Measurements from ENCODE around the gene FER1L5. TPM values are rescaled to one million over a fixed set of nuclear protein-coding genes. Genes with fewer than 3 reads are reported as not detected.

The FER1L5 gene
- total RNA-seq, 1 experiment from 2014 or later = 1.2 TPM

GRCh38 chr2:96618596-96619283, 23.8 kb upstream of the FER1L5 start:
- no peak overlapping the region for H3K4me3 ChIP-seq (ENCODE audit: low read depth, low read length, poor library complexity, severe bottlenecking)
- intact Hi-C loops (cut with micrococcal nuclease; ENCODE audit: unreplicated experiment) = no loop called here
- CTCF ChIA-PET = no interaction called here
- peaks cover 49% of the 10 kb centered on the region for H3K36me3 ChIP-seq (ENCODE audit: insufficient read depth, low read length, poor library complexity, severe bottlenecking)
- H3K27ac ChIP-seq (ENCODE audit: low read depth, low read length, poor library complexity, severe bottlenecking) = no peak overlapping the region
- no peaks in the 10 kb centered on the region for H3K9me3 ChIP-seq (ENCODE audit: low read depth, low read length, poor library complexity, severe bottlenecking)
- POLR2A ChIA-PET (ENCODE audit: low non-redundant PET) = no interaction called here
- no peaks in the 10 kb centered on the region for H3K27me3 ChIP-seq (replicated peaks; ENCODE audit: insufficient read depth, low read depth, low read length, poor library complexity)
- H3K4me1 ChIP-seq (ENCODE audit: insufficient read depth, low read length, poor library complexity, severe bottlenecking) = no peaks in the 10 kb centered on the region
- BruUV-seq (replicated peaks) = no TSS peak
- TF ChIP-seq CTCF (conservative IDR thresholded peaks at IDR 0.05; ENCODE audit: low read depth, low read length) (no peak), EZH2 (IDR thresholded peaks at IDR 0.05; ENCODE audit: borderline replicate concordance, low read depth, low read length, poor library complexity, severe bottlenecking) (no peak)
- DNase-seq (ENCODE audit: low spot score) = no peak

- Histone ChIP-seq H3K27ac (ENCODE audit: low read depth, low read length, poor library complexity, severe bottlenecking) (no peak overlapping the region), H3K36me3 (ENCODE audit: insufficient read depth, low read length, poor library complexity, severe bottlenecking) (peaks cover 32% of the 10 kb centered on the region), H3K9me3 (ENCODE audit: low read depth, low read length, poor library complexity, severe bottlenecking) (no peaks in the 10 kb centered on the region), H3K4me1 (ENCODE audit: insufficient read depth, low read length, poor library complexity, severe bottlenecking) (peaks cover 15% of the 10 kb centered on the region), H3K4me3 (ENCODE audit: low read depth, low read length, poor library complexity, severe bottlenecking) (no peak overlapping the region), H3K27me3 (replicated peaks; ENCODE audit: insufficient read depth, low read depth, low read length, poor library complexity) (no peaks in the 10 kb centered on the region)
- ChIA-PET CTCF (no interaction called here), POLR2A (ENCODE audit: low non-redundant PET) (no interaction called here)
- DNase-seq (ENCODE audit: low spot score) = no peak
- TF ChIP-seq CTCF (conservative IDR thresholded peaks at IDR 0.05; ENCODE audit: low read depth, low read length) (no peak), EZH2 (IDR thresholded peaks at IDR 0.05; ENCODE audit: borderline replicate concordance, low read depth, low read length, poor library complexity, severe bottlenecking) (no peak)
- intact Hi-C loops (cut with micrococcal nuclease; ENCODE audit: unreplicated experiment) = no loop called here
- no TSS peak for BruUV-seq (replicated peaks)
These were observed 20.0 kb upstream of the FER1L5 start for GRCh38 chr2:96622544-96622943.

- no peaks in the 10 kb centered on the region for H3K9me3 ChIP-seq (ENCODE audit: low read depth, low read length, poor library complexity, severe bottlenecking)
- DNase-seq (ENCODE audit: low spot score) = no peak
- H3K27ac ChIP-seq (ENCODE audit: low read depth, low read length, poor library complexity, severe bottlenecking) = no peak overlapping the region
- POLR2A ChIA-PET (ENCODE audit: low non-redundant PET) = no interaction called here
- intact Hi-C loops (cut with micrococcal nuclease; ENCODE audit: unreplicated experiment) = no loop called here
- no peak overlapping the region for H3K4me3 ChIP-seq (ENCODE audit: low read depth, low read length, poor library complexity, severe bottlenecking)
- H3K4me1 ChIP-seq (ENCODE audit: insufficient read depth, low read length, poor library complexity, severe bottlenecking) = peaks cover 15% of the 10 kb centered on the region
- TF ChIP-seq CTCF (conservative IDR thresholded peaks at IDR 0.05; ENCODE audit: low read depth, low read length) (no peak), EZH2 (IDR thresholded peaks at IDR 0.05; ENCODE audit: borderline replicate concordance, low read depth, low read length, poor library complexity, severe bottlenecking) (no peak)
- no TSS peak for BruUV-seq (replicated peaks)
- H3K36me3 ChIP-seq (ENCODE audit: insufficient read depth, low read length, poor library complexity, severe bottlenecking) = peaks cover 38% of the 10 kb centered on the region
- no peaks in the 10 kb centered on the region for H3K27me3 ChIP-seq (replicated peaks; ENCODE audit: insufficient read depth, low read depth, low read length, poor library complexity)
- CTCF ChIA-PET = no interaction called here
These were observed 19.4 kb upstream of the FER1L5 start for GRCh38 chr2:96623116-96623515.
